ENCODE results near the gene ACIN1. TPM values are rescaled to one million over a fixed set of nuclear protein-coding genes. Genes with fewer than 3 reads are reported as not detected.

ACIN1 gene
- polyA plus RNA-seq, 1 donor (not counting 4 experiments of a cell fraction or from before 2014, with no cell fraction given) = 104 TPM

- dilution Hi-C loops (cut with MboI; ENCODE audit: extremely low pct_ligation_motif_present, low sequenced_read_pairs) = no loop called here
- DNase-seq (ENCODE audit: low read depth, low spot score) (no peak), FAIRE-seq (no peak)
- no peaks in the 10 kb centered on the region for H3K27me3 ChIP-seq (ENCODE audit: control insufficient read depth, extremely low read depth, insufficient read depth, low read length)
- no peak overlapping the region for H3K9ac ChIP-seq (ENCODE audit: control insufficient read depth, extremely low read depth, insufficient read depth, low read length)
- H3K4me1 ChIP-seq (ENCODE audit: control insufficient read depth, extremely low read depth, insufficient read depth, low read length) = peaks cover 19% of the 10 kb centered on the region
- no peaks in the 10 kb centered on the region for H4K20me1 ChIP-seq (ENCODE audit: control insufficient read depth, extremely low read depth, insufficient read depth, low read length)
- H3K9me1 ChIP-seq (ENCODE audit: control insufficient read depth, extremely low read depth, insufficient read depth, low read length) = no peaks in the 10 kb centered on the region
- H3K9me3 ChIP-seq (ENCODE audit: control insufficient read depth, low read depth, low read length) = no peaks in the 10 kb centered on the region
- no peak overlapping the region for H2AFZ ChIP-seq (ENCODE audit: control insufficient read depth, low read length)
- H3K79me2 ChIP-seq (ENCODE audit: control insufficient read depth, insufficient read depth, low read length) = no peaks in the 10 kb centered on the region
- H3K4me2 ChIP-seq (ENCODE audit: control insufficient read depth, extremely low read depth, insufficient read depth, low read depth, low read length) = no peak overlapping the region
- H3K27ac ChIP-seq (ENCODE audit: control insufficient read depth, insufficient read depth, low read length) = no peak overlapping the region
- H3K4me3 ChIP-seq (ENCODE audit: control insufficient read depth in 2 of 3, extremely low read depth in 1 of 3, insufficient read depth in 2 of 3, low read depth in 1 of 3, low read length in 3 of 3) = no peak overlapping the region
- H3K36me3 ChIP-seq (ENCODE audit: control insufficient read depth in 2 of 2, extremely low read depth in 1 of 2, insufficient read depth in 2 of 2, low read length in 2 of 2) = peaks cover 6 to 12% of the 10 kb centered on the region in 2 experiments
- TF ChIP-seq CTCF (optimal IDR thresholded peaks at IDR 0.05 in 1 of 3, IDR thresholded peaks at IDR 0.05 in 1 of 3, conservative IDR thresholded peaks at IDR 0.05 in 1 of 3; ENCODE audit: extremely low read depth in 1 of 3, insufficient read depth in 2 of 3, low read length in 3 of 3) = no peak
- TF ChIP-seq EZH2 (IDR thresholded peaks at IDR 0.05; ENCODE audit: low read length) = no peak
Measured at GRCh38 chr14:23125011-23125410, 30.1 kb upstream of the ACIN1 start.

GRCh38 chr14:23124337-23124954, 29.5 kb upstream of the ACIN1 start:
- TF ChIP-seq EZH2 (IDR thresholded peaks at IDR 0.05; ENCODE audit: low read length) (no peak), CTCF (optimal IDR thresholded peaks at IDR 0.05 in 1 of 3, IDR thresholded peaks at IDR 0.05 in 1 of 3, conservative IDR thresholded peaks at IDR 0.05 in 1 of 3; ENCODE audit: extremely low read depth in 1 of 3, insufficient read depth in 2 of 3, low read length in 3 of 3) (no peak)
- H3K36me3 ChIP-seq (ENCODE audit: control insufficient read depth in 2 of 2, extremely low read depth in 1 of 2, insufficient read depth in 2 of 2, low read length in 2 of 2) = peaks cover 4 to 12% of the 10 kb centered on the region in 2 experiments
- H3K4me2 ChIP-seq (ENCODE audit: control insufficient read depth, extremely low read depth, insufficient read depth, low read depth, low read length) = no peak overlapping the region
- H3K9ac ChIP-seq (ENCODE audit: control insufficient read depth, extremely low read depth, insufficient read depth, low read length) = no peak overlapping the region
- dilution Hi-C loops (cut with MboI; ENCODE audit: extremely low pct_ligation_motif_present, low sequenced_read_pairs) = no loop called here
- no peak for DNase-seq (ENCODE audit: low read depth, low spot score)
- no peaks in the 10 kb centered on the region for H3K9me1 ChIP-seq (ENCODE audit: control insufficient read depth, extremely low read depth, insufficient read depth, low read length)
- H3K79me2 ChIP-seq (ENCODE audit: control insufficient read depth, insufficient read depth, low read length) = no peaks in the 10 kb centered on the region
- no peaks in the 10 kb centered on the region for H4K20me1 ChIP-seq (ENCODE audit: control insufficient read depth, extremely low read depth, insufficient read depth, low read length)
- no peak overlapping the region for H3K27ac ChIP-seq (ENCODE audit: control insufficient read depth, insufficient read depth, low read length)
- H3K4me1 ChIP-seq (ENCODE audit: control insufficient read depth, extremely low read depth, insufficient read depth, low read length) = peaks cover 18% of the 10 kb centered on the region
- FAIRE-seq = no peak
- H3K4me3 ChIP-seq (ENCODE audit: control insufficient read depth in 2 of 3, extremely low read depth in 1 of 3, insufficient read depth in 2 of 3, low read depth in 1 of 3, low read length in 3 of 3) = no peak overlapping the region
- H2AFZ ChIP-seq (ENCODE audit: control insufficient read depth, low read length) = no peak overlapping the region
- H3K27me3 ChIP-seq (ENCODE audit: control insufficient read depth, extremely low read depth, insufficient read depth, low read length) = no peaks in the 10 kb centered on the region
- no peaks in the 10 kb centered on the region for H3K9me3 ChIP-seq (ENCODE audit: control insufficient read depth, low read depth, low read length)

Measured in keratinocyte (primary cell).